Loucy (cell line): ENCODE data around the gene VN1R5.

Experiments used
- CTCF ChIP-seq: fragments of 200-600 bp; sonication (generic); conservative IDR thresholded peaks from 2 replicates; pipeline ENCODE4 v1.5.1; 2014; ENCODE audit warnings: mild to moderate bottlenecking, antibody characterized with exemption, low read length
- EZH2phosphoT487 ChIP-seq: fragments of 200-600 bp; IDR thresholded peaks from 2 replicates; pipeline ENCODE4 v1.6.1; 2018; ENCODE audit warnings: antibody characterized with exemption, mild to moderate bottlenecking, moderate library complexity, borderline replicate concordance

GRCh38 chr1:247210376-247211117 is 45.3 kb upstream of the VN1R5 start:
- TF ChIP-seq CTCF (no peak), EZH2phosphoT487 (no peak)
